ENCODE measurements around the gene CTNNBIP1.

DNA sequence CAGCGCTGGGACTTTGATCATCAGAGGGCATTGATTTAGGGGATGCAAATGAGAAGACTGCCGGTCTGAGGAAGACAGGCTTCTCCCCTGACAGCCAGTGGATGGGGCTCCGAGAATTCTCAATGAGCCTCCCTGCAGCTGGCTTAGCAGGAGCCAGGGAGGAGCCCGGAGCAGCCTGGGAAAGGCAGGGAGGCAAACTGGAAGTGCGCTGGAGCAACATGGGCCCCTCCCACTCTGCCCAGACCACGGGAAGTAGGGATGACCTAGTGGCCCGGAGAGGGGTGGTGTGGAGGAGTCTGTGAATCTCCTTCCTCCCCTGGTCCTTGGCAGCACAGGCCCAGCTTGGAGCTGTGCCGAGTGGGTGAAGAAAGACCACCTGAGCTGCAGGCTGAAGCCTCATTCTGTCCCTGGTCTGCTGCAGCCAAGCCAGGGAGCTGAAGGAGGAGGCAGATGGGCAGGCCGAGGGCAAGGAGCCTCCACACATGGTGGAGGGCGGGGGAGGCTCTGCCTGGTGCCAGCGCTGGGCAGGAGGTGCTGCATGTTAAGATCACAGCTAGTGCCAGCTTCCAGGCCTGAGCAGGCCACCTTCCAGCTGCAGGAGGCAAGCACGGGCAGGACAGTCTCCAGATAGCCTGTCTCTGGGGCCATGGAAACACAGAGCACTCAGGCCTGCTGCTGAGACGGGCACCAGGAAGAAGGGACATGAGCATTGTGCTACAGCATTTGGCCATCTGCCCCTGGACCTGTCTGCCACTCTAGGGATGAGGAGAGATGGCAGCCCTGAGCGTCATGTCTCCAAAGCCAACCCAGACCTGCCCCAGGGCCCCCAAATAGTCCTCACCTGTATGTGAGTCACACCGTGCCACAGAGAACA lies 74.1 kb downstream of the CTNNBIP1 start:
- TF ChIP-seq ZEB2 (tag by site-specific recombination; IDR thresholded peaks at IDR 0.05) = no peak
- TF ChIP-seq, protein P1, sequence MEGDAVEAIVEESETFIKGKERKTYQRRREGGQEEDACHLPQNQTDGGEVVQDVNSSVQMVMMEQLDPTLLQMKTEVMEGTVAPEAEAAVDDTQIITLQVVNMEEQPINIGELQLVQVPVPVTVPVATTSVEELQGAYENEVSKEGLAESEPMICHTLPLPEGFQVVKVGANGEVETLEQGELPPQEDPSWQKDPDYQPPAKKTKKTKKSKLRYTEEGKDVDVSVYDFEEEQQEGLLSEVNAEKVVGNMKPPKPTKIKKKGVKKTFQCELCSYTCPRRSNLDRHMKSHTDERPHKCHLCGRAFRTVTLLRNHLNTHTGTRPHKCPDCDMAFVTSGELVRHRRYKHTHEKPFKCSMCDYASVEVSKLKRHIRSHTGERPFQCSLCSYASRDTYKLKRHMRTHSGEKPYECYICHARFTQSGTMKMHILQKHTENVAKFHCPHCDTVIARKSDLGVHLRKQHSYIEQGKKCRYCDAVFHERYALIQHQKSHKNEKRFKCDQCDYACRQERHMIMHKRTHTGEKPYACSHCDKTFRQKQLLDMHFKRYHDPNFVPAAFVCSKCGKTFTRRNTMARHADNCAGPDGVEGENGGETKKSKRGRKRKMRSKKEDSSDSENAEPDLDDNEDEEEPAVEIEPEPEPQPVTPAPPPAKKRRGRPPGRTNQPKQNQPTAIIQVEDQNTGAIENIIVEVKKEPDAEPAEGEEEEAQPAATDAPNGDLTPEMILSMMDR (tag by site-specific recombination; IDR thresholded peaks at IDR 0.05) = no peak
- no peak for TF ChIP-seq ZNF654 (tag by site-specific recombination; IDR thresholded peaks at IDR 0.05; ENCODE audit: low read depth)
- TF ChIP-seq, protein P2, sequence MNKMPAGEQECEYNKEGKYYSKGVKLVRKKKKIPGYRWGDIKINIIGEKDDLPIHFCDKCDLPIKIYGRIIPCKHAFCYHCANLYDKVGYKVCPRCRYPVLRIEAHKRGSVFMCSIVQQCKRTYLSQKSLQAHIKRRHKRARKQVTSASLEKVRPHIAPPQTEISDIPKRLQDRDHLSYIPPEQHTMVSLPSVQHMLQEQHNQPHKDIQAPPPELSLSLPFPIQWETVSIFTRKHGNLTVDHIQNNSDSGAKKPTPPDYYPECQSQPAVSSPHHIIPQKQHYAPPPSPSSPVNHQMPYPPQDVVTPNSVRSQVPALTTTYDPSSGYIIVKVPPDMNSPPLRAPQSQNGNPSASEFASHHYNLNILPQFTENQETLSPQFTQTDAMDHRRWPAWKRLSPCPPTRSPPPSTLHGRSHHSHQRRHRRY (tag by site-specific recombination; IDR thresholded peaks at IDR 0.05) = no peak
- no peak for TF ChIP-seq ZFP3 (tag by site-specific recombination; IDR thresholded peaks at IDR 0.05; ENCODE audit: low read depth)
- TF ChIP-seq PRDM1 (tag by site-specific recombination; IDR thresholded peaks at IDR 0.05) = no peak
- no peak for TF ChIP-seq RBAK (tag by site-specific recombination; IDR thresholded peaks at IDR 0.05)
- TF ChIP-seq ZNF76 (tag by site-specific recombination; IDR thresholded peaks at IDR 0.05; ENCODE audit: borderline replicate concordance, low read depth) = no peak
- no peak for TF ChIP-seq ZNF792 (tag by site-specific recombination; IDR thresholded peaks at IDR 0.05)
- TF ChIP-seq, protein P3, sequence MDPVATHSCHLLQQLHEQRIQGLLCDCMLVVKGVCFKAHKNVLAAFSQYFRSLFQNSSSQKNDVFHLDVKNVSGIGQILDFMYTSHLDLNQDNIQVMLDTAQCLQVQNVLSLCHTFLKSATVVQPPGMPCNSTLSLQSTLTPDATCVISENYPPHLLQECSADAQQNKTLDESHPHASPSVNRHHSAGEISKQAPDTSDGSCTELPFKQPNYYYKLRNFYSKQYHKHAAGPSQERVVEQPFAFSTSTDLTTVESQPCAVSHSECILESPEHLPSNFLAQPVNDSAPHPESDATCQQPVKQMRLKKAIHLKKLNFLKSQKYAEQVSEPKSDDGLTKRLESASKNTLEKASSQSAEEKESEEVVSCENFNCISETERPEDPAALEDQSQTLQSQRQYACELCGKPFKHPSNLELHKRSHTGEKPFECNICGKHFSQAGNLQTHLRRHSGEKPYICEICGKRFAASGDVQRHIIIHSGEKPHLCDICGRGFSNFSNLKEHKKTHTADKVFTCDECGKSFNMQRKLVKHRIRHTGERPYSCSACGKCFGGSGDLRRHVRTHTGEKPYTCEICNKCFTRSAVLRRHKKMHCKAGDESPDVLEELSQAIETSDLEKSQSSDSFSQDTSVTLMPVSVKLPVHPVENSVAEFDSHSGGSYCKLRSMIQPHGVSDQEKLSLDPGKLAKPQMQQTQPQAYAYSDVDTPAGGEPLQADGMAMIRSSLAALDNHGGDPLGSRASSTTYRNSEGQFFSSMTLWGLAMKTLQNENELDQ (tag by site-specific recombination; IDR thresholded peaks at IDR 0.05; ENCODE audit: low read depth) = no peak
- TF ChIP-seq OVOL3 (tag by site-specific recombination; IDR thresholded peaks at IDR 0.05) = no peak
- TF ChIP-seq ZNF274 (IDR thresholded peaks at IDR 0.05; ENCODE audit: low read length) = no peak
- TF ChIP-seq ZNF274 (tag by site-specific recombination; IDR thresholded peaks at IDR 0.05; ENCODE audit: borderline replicate concordance) = no peak
- TF ChIP-seq, protein P4, sequence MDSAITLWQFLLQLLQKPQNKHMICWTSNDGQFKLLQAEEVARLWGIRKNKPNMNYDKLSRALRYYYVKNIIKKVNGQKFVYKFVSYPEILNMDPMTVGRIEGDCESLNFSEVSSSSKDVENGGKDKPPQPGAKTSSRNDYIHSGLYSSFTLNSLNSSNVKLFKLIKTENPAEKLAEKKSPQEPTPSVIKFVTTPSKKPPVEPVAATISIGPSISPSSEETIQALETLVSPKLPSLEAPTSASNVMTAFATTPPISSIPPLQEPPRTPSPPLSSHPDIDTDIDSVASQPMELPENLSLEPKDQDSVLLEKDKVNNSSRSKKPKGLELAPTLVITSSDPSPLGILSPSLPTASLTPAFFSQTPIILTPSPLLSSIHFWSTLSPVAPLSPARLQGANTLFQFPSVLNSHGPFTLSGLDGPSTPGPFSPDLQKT (IDR thresholded peaks at IDR 0.05; ENCODE audit: borderline replicate concordance, low read depth, low read length) = no peak

All from HEK293 (cell line).